Esophagus squamous epithelium (tissue), 4 donors: Measurements from ENCODE around the gene RTCA.

Experiments
- POLR2A ChIP-seq, 4 donors: fragments of 450-650 bp; IDR thresholded peaks; one replicate each; pipeline ENCODE4 v1.6.1; 2017; ENCODE audit warnings: antibody characterized with exemption in 4 of 4, mild to moderate bottlenecking in 4 of 4, moderate library complexity in 3 of 4
- TF ChIP-seq, protein P1 (sequence below), 6 experiments: fragments of 450-650 bp in 4 of 6; fragments of 200-600 bp in 2 of 6; sonication (generic) in 2 of 6; IDR thresholded peaks; one replicate each; pipeline ENCODE4 v1.5.1; 2016 to 2019; ENCODE audit warnings: antibody characterized with exemption in 6 of 6, mild to moderate bottlenecking in 4 of 6, moderate library complexity in 4 of 6

DNA sequence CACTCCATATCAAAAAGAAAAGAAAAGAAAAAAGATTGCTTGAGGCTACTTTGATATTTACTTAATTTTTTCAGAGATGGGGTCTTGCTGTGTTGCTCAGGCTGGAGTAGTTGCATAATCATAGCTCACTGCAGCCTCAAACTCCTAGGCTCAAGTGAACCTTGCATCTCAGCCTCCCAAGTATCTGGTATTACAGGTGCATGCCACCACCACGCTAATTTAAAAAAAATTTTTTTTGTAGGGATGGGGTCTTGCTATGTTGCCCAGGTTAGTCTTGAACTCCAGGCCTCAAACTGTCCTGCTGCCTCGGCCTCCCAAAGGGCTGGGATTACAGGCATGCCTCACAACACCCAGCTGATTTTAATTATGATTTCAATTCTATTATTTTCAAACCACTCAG lies 38.2 kb downstream of the RTCA start:
- TF ChIP-seq, protein P1, sequence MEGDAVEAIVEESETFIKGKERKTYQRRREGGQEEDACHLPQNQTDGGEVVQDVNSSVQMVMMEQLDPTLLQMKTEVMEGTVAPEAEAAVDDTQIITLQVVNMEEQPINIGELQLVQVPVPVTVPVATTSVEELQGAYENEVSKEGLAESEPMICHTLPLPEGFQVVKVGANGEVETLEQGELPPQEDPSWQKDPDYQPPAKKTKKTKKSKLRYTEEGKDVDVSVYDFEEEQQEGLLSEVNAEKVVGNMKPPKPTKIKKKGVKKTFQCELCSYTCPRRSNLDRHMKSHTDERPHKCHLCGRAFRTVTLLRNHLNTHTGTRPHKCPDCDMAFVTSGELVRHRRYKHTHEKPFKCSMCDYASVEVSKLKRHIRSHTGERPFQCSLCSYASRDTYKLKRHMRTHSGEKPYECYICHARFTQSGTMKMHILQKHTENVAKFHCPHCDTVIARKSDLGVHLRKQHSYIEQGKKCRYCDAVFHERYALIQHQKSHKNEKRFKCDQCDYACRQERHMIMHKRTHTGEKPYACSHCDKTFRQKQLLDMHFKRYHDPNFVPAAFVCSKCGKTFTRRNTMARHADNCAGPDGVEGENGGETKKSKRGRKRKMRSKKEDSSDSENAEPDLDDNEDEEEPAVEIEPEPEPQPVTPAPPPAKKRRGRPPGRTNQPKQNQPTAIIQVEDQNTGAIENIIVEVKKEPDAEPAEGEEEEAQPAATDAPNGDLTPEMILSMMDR (IDR thresholded peaks at IDR 0.05) = no peak
- no peak for TF ChIP-seq POLR2A (IDR thresholded peaks at IDR 0.05)
